SH-SY5Y (cell line): ENCODE results near the gene GLS.

Experiments used
- GATA2 ChIP-seq: IDR thresholded peaks from 2 replicates; pipeline ENCODE4 v1.6.1; 2011; ENCODE audit warnings: mild to moderate bottlenecking, low read depth, low read length
- GATA3 ChIP-seq: IDR thresholded peaks from 2 replicates; pipeline ENCODE4 v1.6.1; 2011; ENCODE audit warnings: low read depth, mild to moderate bottlenecking, low read length, moderate library complexity

Gene GLS

GRCh38 chr2:190891889-190892288 is 11.3 kb downstream of the GLS start:
- TF ChIP-seq GATA2 (no peak), GATA3 (no peak)

GRCh38 chr2:190893157-190893556 is 12.5 kb downstream of the GLS start:
- TF ChIP-seq GATA2 (no peak), GATA3 (no peak)

- no peak for TF ChIP-seq GATA2
- TF ChIP-seq GATA3, result no peak
Observed at GRCh38 chr2:190896477-190896876, 15.9 kb downstream of the GLS start.

- no peak for TF ChIP-seq GATA3
- TF ChIP-seq GATA2, result no peak
Observed at GRCh38 chr2:190903693-190904450, 23.3 kb downstream of the GLS start.

GRCh38 chr2:190904640-190905261 is 24.1 kb downstream of the GLS start:
- TF ChIP-seq GATA2 (no peak), GATA3 (no peak)

GRCh38 chr2:190908532-190908931 is 27.9 kb downstream of the GLS start:
- TF ChIP-seq GATA2, result no peak
- TF ChIP-seq GATA3, result no peak

- TF ChIP-seq GATA3 (no peak), GATA2 (no peak)
Observed at GRCh38 chr2:190909680-190910079, 29.1 kb downstream of the GLS start.

- TF ChIP-seq GATA2 (no peak), GATA3 (no peak)
Observed at GRCh38 chr2:190910341-190911136, 29.9 kb downstream of the GLS start.

- TF ChIP-seq GATA3 (no peak), GATA2 (no peak)
Observed at GRCh38 chr2:190911813-190912212, 31.2 kb downstream of the GLS start.

- TF ChIP-seq GATA2, result no peak
- no peak for TF ChIP-seq GATA3
Observed at GRCh38 chr2:190912726-190913125, 32.1 kb downstream of the GLS start.

- TF ChIP-seq GATA3 (no peak), GATA2 (no peak)
Observed at GRCh38 chr2:190913725-190914124, 33.1 kb downstream of the GLS start.

- TF ChIP-seq GATA2 (no peak), GATA3 (no peak)
Observed at GRCh38 chr2:190916829-190917228, 36.2 kb downstream of the GLS start.

- TF ChIP-seq GATA3 (no peak), GATA2 (no peak)
Observed at GRCh38 chr2:190920085-190920484, 39.5 kb downstream of the GLS start.

- TF ChIP-seq GATA2 (no peak), GATA3 (no peak)
Observed at GRCh38 chr2:190922376-190922775, 41.8 kb downstream of the GLS start.
